Skeletal muscle tissue (tissue), 4 donors: ENCODE measurements around the gene TSG101. TPM values are rescaled to one million over a fixed set of nuclear protein-coding genes. Genes with fewer than 3 reads are reported as not detected.

Source experiments
- H3K27ac ChIP-seq: one replicate; pipeline ENCODE4 v1.7.0; 2013; ENCODE audit warnings: mild to moderate bottlenecking, low read depth, low read length, inconsistent platforms
- H3K27me3 ChIP-seq, 3 donors: one replicate each; pipeline ENCODE4 v1.7.0; 2013; ENCODE audit warnings: low read length in 3 of 3; ENCODE audit not compliant: control insufficient read depth in 3 of 3, insufficient read depth in 3 of 3
- H3K36me3 ChIP-seq, 3 donors: one replicate each; pipeline ENCODE4 v1.7.0; 2013; ENCODE audit warnings: low read length in 3 of 3; ENCODE audit not compliant: control insufficient read depth in 3 of 3, insufficient read depth in 3 of 3
- H3K4me1 ChIP-seq, 3 donors: one replicate each; pipeline ENCODE4 v1.7.0; 2013; ENCODE audit warnings: low read length in 3 of 3, mild to moderate bottlenecking in 3 of 3; ENCODE audit not compliant: control insufficient read depth in 3 of 3, insufficient read depth in 3 of 3
- H3K4me3 ChIP-seq, 3 donors: one replicate each; pipeline ENCODE4 v1.7.0; 2013; ENCODE audit warnings: low read length in 3 of 3
- H3K9ac ChIP-seq, 3 donors: one replicate each; pipeline ENCODE4 v1.7.0; 2013; ENCODE audit warnings: low read length in 3 of 3, mild to moderate bottlenecking in 3 of 3, moderate library complexity in 2 of 3, low read depth in 1 of 3
- H3K9me3 ChIP-seq, 3 donors: one replicate each; pipeline ENCODE4 v1.7.0; 2013; ENCODE audit warnings: low read length in 3 of 3; ENCODE audit not compliant: control insufficient read depth in 3 of 3
- total RNA-seq: library from RNA; depleted of rRNA; stranded (reverse); fragments of >200 nt; gene quantifications from one replicate; pipeline ENCODE4 v1.2.3, GENCODE V29; 2014
- donor health status: Osteomylitis.

The TSG101 gene
- total RNA-seq, 1 donor from 2014 or later, result 45.4 TPM

- H3K9me3 ChIP-seq, result no peaks in the 10 kb centered on the region
- H3K9ac ChIP-seq, result no peak overlapping the region
- no peak overlapping the region for H3K27ac ChIP-seq
- no peaks in the 10 kb centered on the region for H3K27me3 ChIP-seq
- H3K36me3 ChIP-seq, result peaks cover 2 to 18% (median 13%) of the 10 kb centered on the region in 3 donors
- H3K4me3 ChIP-seq, result no peak overlapping the region
- no peaks in the 10 kb centered on the region for H3K4me1 ChIP-seq
These were observed 54.2 kb downstream of the TSG101 start for GRCh38 chr11:18472587-18472986.

- Histone ChIP-seq H3K4me1 (no peaks in the 10 kb centered on the region), H3K4me3 (no peak overlapping the region), H3K9me3 (no peaks in the 10 kb centered on the region), H3K9ac (no peak overlapping the region), H3K27me3 (no peaks in the 10 kb centered on the region), H3K36me3 (peaks cover 2 to 14% (median 8%) of the 10 kb centered on the region in 3 donors), H3K27ac (no peak overlapping the region)
These were observed 54.7 kb downstream of the TSG101 start for GRCh38 chr11:18471995-18472394.

GRCh38 chr11:18468961-18469360, 57.8 kb downstream of the TSG101 start:
- Histone ChIP-seq H3K4me3 (no peak overlapping the region), H3K9ac (no peak overlapping the region), H3K36me3 (peaks cover 0 to 7% (median 0%) of the 10 kb centered on the region in 3 donors), H3K4me1 (no peaks in the 10 kb centered on the region), H3K27me3 (no peaks in the 10 kb centered on the region), H3K9me3 (no peaks in the 10 kb centered on the region), H3K27ac (no peak overlapping the region)

- H3K4me1 ChIP-seq, result no peaks in the 10 kb centered on the region
- no peaks in the 10 kb centered on the region for H3K9me3 ChIP-seq
- H3K4me3 ChIP-seq, result no peak overlapping the region
- peaks cover 0 to 3% (median 0%) of the 10 kb centered on the region in 3 donors for H3K36me3 ChIP-seq
- H3K27ac ChIP-seq, result no peak overlapping the region
- H3K27me3 ChIP-seq, result no peaks in the 10 kb centered on the region
- no peak overlapping the region for H3K9ac ChIP-seq
These were observed 58.7 kb downstream of the TSG101 start for GRCh38 chr11:18468059-18468458.

GRCh38 chr11:18466402-18466801, 60.3 kb downstream of the TSG101 start:
- H3K4me1 ChIP-seq, result no peaks in the 10 kb centered on the region
- no peak overlapping the region for H3K27ac ChIP-seq
- no peaks in the 10 kb centered on the region for H3K9me3 ChIP-seq
- H3K36me3 ChIP-seq, result no peaks in the 10 kb centered on the region
- no peak overlapping the region for H3K9ac ChIP-seq
- no peak overlapping the region for H3K4me3 ChIP-seq
- H3K27me3 ChIP-seq, result no peaks in the 10 kb centered on the region

GRCh38 chr11:18463439-18463838, 63.3 kb downstream of the TSG101 start:
- Histone ChIP-seq H3K36me3 (no peaks in the 10 kb centered on the region), H3K4me1 (no peaks in the 10 kb centered on the region), H3K27me3 (no peaks in the 10 kb centered on the region), H3K9ac (no peak overlapping the region), H3K27ac (no peak overlapping the region), H3K4me3 (no peak overlapping the region), H3K9me3 (no peaks in the 10 kb centered on the region)

GRCh38 chr11:18461909-18462308, 64.8 kb downstream of the TSG101 start:
- Histone ChIP-seq H3K27ac (no peak overlapping the region), H3K4me3 (no peak overlapping the region), H3K36me3 (no peaks in the 10 kb centered on the region), H3K27me3 (no peaks in the 10 kb centered on the region), H3K9me3 (no peaks in the 10 kb centered on the region), H3K4me1 (no peaks in the 10 kb centered on the region), H3K9ac (no peak overlapping the region)

GRCh38 chr11:18459634-18460033, 67.1 kb downstream of the TSG101 start:
- H3K4me3 ChIP-seq, result no peak overlapping the region
- H3K27me3 ChIP-seq, result peaks cover 4 to 7% (median 5%) of the 10 kb centered on the region in 3 donors
- H3K9me3 ChIP-seq, result no peaks in the 10 kb centered on the region
- no peaks in the 10 kb centered on the region for H3K36me3 ChIP-seq
- H3K9ac ChIP-seq, result no peak overlapping the region
- no peak overlapping the region for H3K27ac ChIP-seq
- H3K4me1 ChIP-seq, result no peaks in the 10 kb centered on the region

GRCh38 chr11:18457450-18457849, 69.3 kb downstream of the TSG101 start:
- no peaks in the 10 kb centered on the region for H3K4me1 ChIP-seq
- H3K36me3 ChIP-seq, result no peaks in the 10 kb centered on the region
- H3K9me3 ChIP-seq, result no peaks in the 10 kb centered on the region
- peaks cover 4 to 7% (median 5%) of the 10 kb centered on the region in 3 donors for H3K27me3 ChIP-seq
- no peak overlapping the region for H3K4me3 ChIP-seq
- no peak overlapping the region for H3K9ac ChIP-seq
- no peak overlapping the region for H3K27ac ChIP-seq

- H3K4me3 ChIP-seq, result no peak within 1 kb of the TSS
These were observed 70.9 kb downstream of the TSG101 start, which contains the start of gene LDHAL6A for GRCh38 chr11:18455686-18456372. Gene LDHAL6A (plus strand): TSS chr11:18455856. CDS start chr11:18456681, 825 bp downstream.

More at GRCh38 chr11:18455686-18456372, 70.9 kb downstream of the TSG101 start, which contains the start of gene LDHAL6A:
- no peaks in the 10 kb centered on the region for H3K36me3 ChIP-seq
- no peaks in the 10 kb centered on the region for H3K9me3 ChIP-seq
- H3K27ac ChIP-seq, result no peak within 1 kb of the TSS
- H3K4me1 ChIP-seq, result no peaks in the 10 kb centered on the region
- H3K9ac ChIP-seq, result no peak within 1 kb of the TSS
- H3K27me3 ChIP-seq, result peaks cover 4 to 7% (median 5%) of the 10 kb centered on the region in 3 donors
